Mesendoderm (in vitro differentiated cells): ENCODE data around the gene DNAJB4.
"Not testable (repeated sequence)": the region's sequence is repeated elsewhere in the genome, so short reads cannot be mapped to it uniquely, and the experiment has no call there.

ENCODE experiments used
- DNase-seq: peaks from one replicate; pipeline ENCODE4 v3.0.0; 2013
- H2AK5ac ChIP-seq: 2 replicates; pipeline ENCODE4 v1.6.1; 2013; ENCODE audit warnings: low read length, inconsistent platforms
- H2BK120ac ChIP-seq: 2 replicates; pipeline ENCODE4 v1.6.1; 2013; ENCODE audit warnings: low read depth, mild to moderate bottlenecking, low read length, moderate library complexity, mixed read lengths
- H2BK15ac ChIP-seq: replicated peaks from 2 replicates; pipeline ENCODE4 v1.6.1; 2013; ENCODE audit warnings: low read depth, mild to moderate bottlenecking, moderate library complexity
- H2BK5ac ChIP-seq: 2 replicates; pipeline ENCODE4 v1.6.1; 2013; ENCODE audit warnings: low read length, inconsistent platforms
- H3K18ac ChIP-seq: 2 replicates; pipeline ENCODE4 v1.6.1; 2013; ENCODE audit warnings: mild to moderate bottlenecking, low read length, mixed read lengths
- H3K23ac ChIP-seq: one replicate; pipeline ENCODE4 v1.6.1; 2013; ENCODE audit warnings: low read length
- H3K27ac ChIP-seq: 2 replicates; pipeline ENCODE4 v1.5.1; 2013; ENCODE audit warnings: low read depth, mild to moderate bottlenecking, inconsistent platforms, low read length, moderate library complexity
- H3K27me3 ChIP-seq: 2 replicates; pipeline ENCODE4 v1.6.1; 2013; ENCODE audit warnings: low read length, control low read depth, mild to moderate bottlenecking, inconsistent platforms; ENCODE audit not compliant: insufficient read depth, poor library complexity
- H3K36me3 ChIP-seq: 2 replicates; pipeline ENCODE4 v1.6.1; 2013; ENCODE audit warnings: low read length, inconsistent platforms; ENCODE audit not compliant: control insufficient read depth, insufficient read depth
- H3K4ac ChIP-seq: one replicate; pipeline ENCODE4 v1.6.1; 2013; ENCODE audit warnings: low read depth, mild to moderate bottlenecking, low read length, moderate library complexity
- H3K4me1 ChIP-seq: 2 replicates; pipeline ENCODE4 v1.6.1; 2013; ENCODE audit warnings: low read depth, low read length, inconsistent platforms; ENCODE audit not compliant: control insufficient read depth
- H3K4me2 ChIP-seq: 2 replicates; pipeline ENCODE4 v1.6.1; 2013; ENCODE audit warnings: low read length
- H3K4me3 ChIP-seq: 2 replicates; pipeline ENCODE4 v1.5.1; 2013; ENCODE audit warnings: mild to moderate bottlenecking, low read length
- H3K56ac ChIP-seq: one replicate; pipeline ENCODE4 v1.6.1; 2013; ENCODE audit warnings: low read length
- H3K79me1 ChIP-seq: 2 replicates; pipeline ENCODE4 v1.6.1; 2013; ENCODE audit warnings: low read length, inconsistent platforms
- H3K79me2 ChIP-seq: 2 replicates; pipeline ENCODE4 v1.6.1; 2013; ENCODE audit warnings: mild to moderate bottlenecking, low read length; ENCODE audit not compliant: control insufficient read depth, insufficient read depth
- H3K9ac ChIP-seq: 2 replicates; pipeline ENCODE4 v1.6.1; 2013; ENCODE audit warnings: low read length, inconsistent platforms
- H4K5ac ChIP-seq: one replicate; pipeline ENCODE4 v1.6.1; 2013; ENCODE audit warnings: low read length
- H4K8ac ChIP-seq: one replicate; pipeline ENCODE4 v1.6.1; 2013; ENCODE audit warnings: low read depth, mild to moderate bottlenecking, control low read depth, low read length, moderate library complexity
- WGBS: extraction: QIAGEN DNeasy Blood & Tissue Kit; methylation state at CpG from one replicate; pipeline ENCODE4 v1.1.7; 2013; ENCODE audit warnings: low lambda C conversion rate, missing lambda C conversion rate; ENCODE audit not compliant: insufficient coverage; ENCODE audit errors: extremely low coverage; 5-methylcytosine and 5-hydroxymethylcytosine counted together

DNAJB4 gene

DNA sequence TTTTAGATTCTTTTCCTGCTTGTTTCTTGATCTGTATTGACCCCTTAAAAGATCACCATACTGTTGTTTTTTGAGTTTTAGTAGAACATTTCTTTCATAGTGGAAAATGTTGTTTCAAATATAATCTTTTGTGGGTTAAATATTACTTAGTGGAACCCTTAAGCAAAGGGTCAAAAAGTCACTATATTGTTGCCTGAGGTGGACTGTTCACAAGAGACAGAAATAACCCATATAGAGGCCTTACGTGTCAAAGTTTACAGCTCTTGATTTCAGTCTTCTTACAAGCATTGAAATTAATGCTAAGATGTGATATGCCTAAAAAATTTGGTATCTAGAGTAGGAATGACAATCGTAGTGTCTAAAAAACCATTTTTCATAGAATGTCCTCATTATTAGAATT is 6.3 kb downstream of the DNAJB4 start:
- Histone ChIP-seq H3K4me1 (no peaks in the 10 kb centered on the region), H2BK15ac (no peak overlapping the region), H2BK5ac (no peak overlapping the region), H3K36me3 (no peaks in the 10 kb centered on the region), H3K79me2 (no peaks in the 10 kb centered on the region), H3K56ac (no peak overlapping the region), H3K23ac (no peak overlapping the region), H3K18ac (no peak overlapping the region), H4K8ac (no peak overlapping the region), H2AK5ac (no peak overlapping the region), H3K4ac (no peak overlapping the region), H2BK120ac (no peak overlapping the region), H3K79me1 (no peaks in the 10 kb centered on the region), H4K5ac (no peak overlapping the region), H3K4me3 (no peak overlapping the region), H3K4me2 (no peak overlapping the region), H3K27ac (no peak overlapping the region), H3K9ac (no peak overlapping the region), H3K27me3 (no peaks in the 10 kb centered on the region)
- DNase-seq: no peak
- WGBS: no CpG with 5 or more reads among the region's 2 CpGs

DNA sequence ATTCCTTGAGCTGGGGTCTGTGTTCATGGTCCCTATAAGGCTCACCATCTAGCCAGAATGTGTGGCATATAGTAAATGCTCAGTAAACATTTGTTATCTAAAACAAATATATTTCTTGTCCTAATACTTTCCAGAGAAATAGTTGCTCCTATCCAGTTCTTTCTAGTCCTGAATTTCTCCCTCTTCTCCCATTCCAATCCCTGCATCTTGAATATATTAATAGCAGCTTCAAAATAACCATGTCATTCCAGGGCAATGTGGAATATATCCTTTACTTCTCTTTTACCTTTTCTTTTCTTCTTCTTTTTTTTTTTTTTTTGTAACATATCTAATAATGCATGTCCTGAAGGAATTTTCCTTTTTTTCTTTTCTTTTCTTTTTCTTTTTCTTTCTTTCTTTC is 10.4 kb downstream of the DNAJB4 start:
- no peak for DNase-seq
- H2BK120ac ChIP-seq: no peak overlapping the region
- no peaks in the 10 kb centered on the region for H3K27me3 ChIP-seq

DNA sequence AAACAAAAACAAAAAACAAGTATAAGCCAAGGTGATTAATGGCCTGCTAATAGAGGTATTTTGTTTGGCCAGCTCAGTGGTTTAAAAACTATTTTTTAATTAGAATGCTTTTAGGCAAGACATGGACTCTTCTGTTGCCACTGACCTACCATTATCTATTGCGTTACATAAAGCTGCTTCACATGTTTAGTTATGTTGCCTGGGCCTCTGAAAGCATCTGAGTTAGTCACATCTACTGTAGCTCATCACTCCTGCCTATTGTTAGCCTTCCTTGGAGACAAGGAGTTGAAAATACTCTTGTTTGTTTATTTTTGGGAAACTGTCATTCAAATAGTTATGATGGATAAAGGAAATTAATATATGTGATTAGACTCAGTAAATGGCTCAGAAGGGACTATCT is 14.3 kb downstream of the DNAJB4 start:
- Histone ChIP-seq H3K79me1 (no peaks in the 10 kb centered on the region), H4K5ac (no peak overlapping the region), H3K27me3 (no peaks in the 10 kb centered on the region), H2BK15ac (no peak overlapping the region), H3K36me3 (no peaks in the 10 kb centered on the region), H3K9ac (no peak overlapping the region), H3K4me3 (no peak overlapping the region), H3K23ac (no peak overlapping the region), H3K4me2 (no peak overlapping the region), H4K8ac (no peak overlapping the region), H3K18ac (no peak overlapping the region), H3K27ac (no peak overlapping the region), H3K4ac (no peak overlapping the region), H3K79me2 (no peaks in the 10 kb centered on the region), H3K56ac (no peak overlapping the region), H2AK5ac (no peak overlapping the region), H3K4me1 (no peaks in the 10 kb centered on the region), H2BK5ac (no peak overlapping the region), H2BK120ac (no peak overlapping the region)
- WGBS: no CpG with 5 or more reads among the region's 1 CpG
- no peak for DNase-seq

More for the DNA sequence above, 10.4 kb downstream of the DNAJB4 start:
- Histone ChIP-seq H3K9ac (no peak overlapping the region), H3K56ac (no peak overlapping the region), H2BK15ac (no peak overlapping the region), H3K4me3 (no peak overlapping the region), H3K4me1 (no peaks in the 10 kb centered on the region), H3K23ac (no peak overlapping the region), H3K79me2 (no peaks in the 10 kb centered on the region), H3K4ac (no peak overlapping the region), H3K18ac (no peak overlapping the region), H3K27ac (no peak overlapping the region), H4K8ac (no peak overlapping the region), H2BK5ac (no peak overlapping the region), H3K36me3 (no peaks in the 10 kb centered on the region), H3K4me2 (no peak overlapping the region), H4K5ac (no peak overlapping the region), H2AK5ac (no peak overlapping the region), H3K79me1 (no peaks in the 10 kb centered on the region)

DNA sequence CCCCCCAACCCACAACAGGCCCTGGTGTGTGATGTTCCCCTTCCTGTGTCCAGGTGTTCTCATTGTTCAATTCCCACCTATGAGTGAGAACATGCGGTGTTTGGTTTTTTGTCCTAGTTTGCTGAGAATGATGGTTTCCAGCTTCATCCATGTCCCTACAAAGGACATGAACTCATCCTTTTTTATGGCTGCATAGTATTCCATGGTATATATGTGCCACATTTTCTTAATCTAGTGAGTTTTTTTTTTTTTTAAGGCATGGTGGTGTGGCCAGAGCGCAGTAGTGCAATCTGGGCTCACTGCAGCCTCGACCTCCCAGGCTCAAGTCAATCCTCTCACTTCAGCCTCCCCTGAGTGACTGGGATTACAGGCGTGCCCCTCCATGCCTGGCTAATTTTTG is 16.4 kb downstream of the DNAJB4 start:
- H3K9ac ChIP-seq: not testable (repeated sequence)

DNA sequence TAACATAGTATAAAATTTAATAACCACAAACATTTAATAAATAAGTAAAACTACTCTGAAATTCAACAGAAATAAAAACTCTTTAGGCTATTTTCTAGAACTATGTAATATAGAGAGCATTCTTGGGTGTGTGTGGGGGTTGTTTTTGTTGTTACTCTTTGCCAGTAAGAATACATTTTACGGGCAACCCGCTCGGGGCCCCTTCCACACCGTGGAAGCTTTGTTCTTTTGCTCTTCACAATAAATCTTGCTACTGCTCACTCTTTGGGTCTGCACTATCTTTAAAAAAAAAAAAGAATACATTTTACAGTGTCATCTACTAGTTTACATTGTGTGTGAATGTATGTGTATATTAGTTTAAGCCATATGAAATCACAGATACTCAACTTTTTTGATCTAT is 25.1 kb downstream of the DNAJB4 start:
- no peak overlapping the region for H4K8ac ChIP-seq
- H3K4me2 ChIP-seq: no peak overlapping the region
- no peaks in the 10 kb centered on the region for H3K27me3 ChIP-seq
- H3K18ac ChIP-seq: no peak overlapping the region
- no peak overlapping the region for H3K27ac ChIP-seq
- H3K79me2 ChIP-seq: no peaks in the 10 kb centered on the region
- no peaks in the 10 kb centered on the region for H3K4me1 ChIP-seq
- H2AK5ac ChIP-seq: no peak overlapping the region
- H3K23ac ChIP-seq: no peak overlapping the region
- no peak overlapping the region for H3K9ac ChIP-seq
- no peak overlapping the region for H3K56ac ChIP-seq
- no peak overlapping the region for H2BK15ac ChIP-seq
- no peaks in the 10 kb centered on the region for H3K79me1 ChIP-seq
- no peak for DNase-seq
- H2BK5ac ChIP-seq: no peak overlapping the region
- no peak overlapping the region for H2BK120ac ChIP-seq
- no peak overlapping the region for H4K5ac ChIP-seq
- H3K36me3 ChIP-seq: no peaks in the 10 kb centered on the region
- no peak overlapping the region for H3K4ac ChIP-seq
- no CpG with 5 or more reads among the region's 4 CpGs for WGBS
- no peak overlapping the region for H3K4me3 ChIP-seq

More for the DNA sequence above, 16.4 kb downstream of the DNAJB4 start:
- H3K18ac ChIP-seq, DNase-seq, H2BK120ac ChIP-seq, H3K36me3 ChIP-seq, H3K4me2 ChIP-seq, H3K4me1 ChIP-seq, H3K23ac ChIP-seq, H3K27me3 ChIP-seq, H2AK5ac ChIP-seq, H4K8ac ChIP-seq, H3K4ac ChIP-seq, H3K79me2 ChIP-seq, H3K79me1 ChIP-seq, H3K27ac ChIP-seq, H3K4me3 ChIP-seq, H2BK5ac ChIP-seq, H4K5ac ChIP-seq, H3K56ac ChIP-seq, H2BK15ac ChIP-seq: not testable (repeated sequence)
- no CpG with 5 or more reads among the region's 4 CpGs for WGBS

DNA sequence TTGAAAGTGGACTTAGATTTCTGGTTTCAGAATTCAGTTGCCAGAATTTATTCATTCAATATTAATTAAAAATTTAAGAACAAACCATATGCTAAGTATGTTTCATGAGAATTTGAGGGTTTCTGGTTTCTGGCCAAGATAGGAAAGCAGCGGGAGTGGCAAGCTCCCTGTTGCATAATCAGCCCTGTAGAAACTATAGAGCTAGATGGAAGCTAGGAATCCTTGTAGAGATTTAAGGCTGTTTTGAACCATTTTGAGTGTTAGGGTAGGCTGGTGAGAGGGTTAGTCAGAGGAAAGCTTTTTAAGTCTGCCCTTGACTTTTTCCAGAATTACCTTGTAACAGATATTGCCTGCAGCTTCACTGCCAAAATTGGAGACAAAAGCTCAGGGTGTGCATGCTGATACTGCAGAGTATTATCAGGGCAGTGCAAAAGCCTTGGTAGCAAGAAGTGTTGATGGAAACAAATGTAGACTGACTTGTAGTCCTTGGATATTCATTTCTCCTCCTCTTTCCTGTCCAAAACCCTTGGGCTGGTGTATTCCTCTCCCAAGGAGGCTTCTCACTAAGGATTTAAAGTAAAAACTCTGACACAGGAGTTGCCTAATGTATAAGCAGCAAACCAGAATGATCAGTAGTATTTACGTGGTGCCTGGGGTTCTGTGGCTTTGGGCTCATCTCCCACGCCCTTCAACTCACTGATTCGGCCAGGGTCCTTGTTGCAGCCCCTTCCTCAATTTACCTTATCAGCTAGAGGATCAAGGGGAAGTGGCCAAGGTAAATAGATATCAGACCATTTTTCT is 28.5 kb downstream of the DNAJB4 start:
- Histone ChIP-seq H3K27me3 (no peaks in the 10 kb centered on the region), H3K27ac (no peak overlapping the region), H3K4me3 (no peak overlapping the region), H3K4ac (no peak overlapping the region), H2BK120ac (no peak overlapping the region), H3K18ac (no peak overlapping the region), H3K79me1 (no peaks in the 10 kb centered on the region), H4K8ac (no peak overlapping the region), H3K4me2 (no peak overlapping the region), H3K23ac (no peak overlapping the region), H3K9ac (no peak overlapping the region), H2BK5ac (no peak overlapping the region), H2AK5ac (no peak overlapping the region), H4K5ac (no peak overlapping the region), H3K56ac (no peak overlapping the region), H3K79me2 (no peaks in the 10 kb centered on the region), H3K4me1 (no peaks in the 10 kb centered on the region), H3K36me3 (no peaks in the 10 kb centered on the region), H2BK15ac (no peak overlapping the region)
- WGBS: no CpG with 5 or more reads among the region's 4 CpGs
- no peak for DNase-seq
